Muscle layer of duodenum (tissue), 2 donors: ENCODE measurements around the gene GEMIN2.
"Not testable (repeated sequence)": the region's sequence is repeated elsewhere in the genome, so short reads cannot be mapped to it uniquely, and the experiment has no call there.

Source experiments
- H3K27ac ChIP-seq: one replicate; pipeline ENCODE4 v1.7.0; 2013; ENCODE audit warnings: mild to moderate bottlenecking, low read length
- H3K27me3 ChIP-seq: one replicate; pipeline ENCODE4 v1.7.0; 2013; ENCODE audit warnings: low read depth, mild to moderate bottlenecking, control low read depth, low read length
- H3K36me3 ChIP-seq, 2 donors: one replicate each; pipeline ENCODE4 v1.7.0; 2013; ENCODE audit warnings: low read length in 2 of 2, control low read depth in 1 of 2, mild to moderate bottlenecking in 1 of 2; ENCODE audit not compliant: insufficient read depth in 2 of 2, control insufficient read depth in 1 of 2
- H3K4me1 ChIP-seq, 2 donors: one replicate each; pipeline ENCODE4 v1.7.0; 2013; ENCODE audit warnings: low read length in 2 of 2, mild to moderate bottlenecking in 2 of 2, control low read depth in 1 of 2, moderate library complexity in 1 of 2; ENCODE audit not compliant: insufficient read depth in 2 of 2, control insufficient read depth in 1 of 2
- H3K4me3 ChIP-seq, 2 donors: one replicate each; pipeline ENCODE4 v1.7.0; 2013; ENCODE audit warnings: low read length in 2 of 2, low read depth in 1 of 2, mild to moderate bottlenecking in 1 of 2
- H3K9me3 ChIP-seq, 2 donors: one replicate each; pipeline ENCODE4 v1.7.0; 2013; ENCODE audit warnings: low read length in 2 of 2, control low read depth in 1 of 2, mild to moderate bottlenecking in 1 of 2; ENCODE audit not compliant: control insufficient read depth in 1 of 2
- donor health status: healthy.

GEMIN2 gene

GRCh38 chr14:39181026-39181692 lies 67.0 kb downstream of the GEMIN2 start:
- Histone ChIP-seq H3K9me3 (no peaks in the 10 kb centered on the region), H3K4me1 (peaks cover 3 to 16% of the 10 kb centered on the region in 2 donors), H3K36me3 (peaks cover 60 to 77% of the 10 kb centered on the region in 2 donors), H3K27ac (no peak overlapping the region), H3K27me3 (no peaks in the 10 kb centered on the region), H3K4me3 (no peak overlapping the region)

- no peaks in the 10 kb centered on the region for H3K9me3 ChIP-seq
- no peaks in the 10 kb centered on the region for H3K27me3 ChIP-seq
- no peak overlapping the region for H3K27ac ChIP-seq
- no peak overlapping the region for H3K4me3 ChIP-seq
- H3K36me3 ChIP-seq, result peaks cover 58 to 76% of the 10 kb centered on the region in 2 donors
- H3K4me1 ChIP-seq, result peaks cover 0 to 11% of the 10 kb centered on the region in 2 donors
These were observed 67.5 kb downstream of the GEMIN2 start for GRCh38 chr14:39181693-39182047.

- H3K9me3 ChIP-seq, result no peaks in the 10 kb centered on the region
- H3K4me3 ChIP-seq, result no peak overlapping the region
- H3K36me3 ChIP-seq, result peaks cover 47 to 64% of the 10 kb centered on the region in 2 donors
- no peak overlapping the region for H3K27ac ChIP-seq
- H3K4me1 ChIP-seq, result no peaks in the 10 kb centered on the region
- no peaks in the 10 kb centered on the region for H3K27me3 ChIP-seq
These were observed 68.9 kb downstream of the GEMIN2 start for GRCh38 chr14:39182770-39183684.

- H3K36me3 ChIP-seq, result peaks cover 46 to 58% of the 10 kb centered on the region in 2 donors
- not testable (repeated sequence) for H3K4me1 ChIP-seq, H3K27me3 ChIP-seq, H3K4me3 ChIP-seq, H3K9me3 ChIP-seq, H3K27ac ChIP-seq
These were observed 69.5 kb downstream of the GEMIN2 start for GRCh38 chr14:39183685-39184003.

- no peak overlapping the region for H3K27ac ChIP-seq
- no peaks in the 10 kb centered on the region for H3K4me1 ChIP-seq
- H3K36me3 ChIP-seq, result peaks cover 38 to 47% of the 10 kb centered on the region in 2 donors
- no peak overlapping the region for H3K4me3 ChIP-seq
- no peaks in the 10 kb centered on the region for H3K9me3 ChIP-seq
- no peaks in the 10 kb centered on the region for H3K27me3 ChIP-seq
These were observed 70.6 kb downstream of the GEMIN2 start for GRCh38 chr14:39184628-39185255.

GRCh38 chr14:39185256-39186049 lies 71.3 kb downstream of the GEMIN2 start:
- no peaks in the 10 kb centered on the region for H3K27me3 ChIP-seq
- H3K9me3 ChIP-seq, result no peaks in the 10 kb centered on the region
- peaks cover 32 to 40% of the 10 kb centered on the region in 2 donors for H3K36me3 ChIP-seq
- H3K4me3 ChIP-seq, result no peak overlapping the region
- H3K27ac ChIP-seq, result no peak overlapping the region
- no peaks in the 10 kb centered on the region for H3K4me1 ChIP-seq
